ENCODE data around the gene TNNT1. TPM values are rescaled to one million over a fixed set of nuclear protein-coding genes. Genes with fewer than 3 reads are reported as not detected.
"Not testable (repeated sequence)": the region's sequence is repeated elsewhere in the genome, so short reads cannot be mapped to it uniquely, and the experiment has no call there.

Gene TNNT1
- total RNA-seq, 1 donor from 2014 or later, result 0.18 TPM

DNA sequence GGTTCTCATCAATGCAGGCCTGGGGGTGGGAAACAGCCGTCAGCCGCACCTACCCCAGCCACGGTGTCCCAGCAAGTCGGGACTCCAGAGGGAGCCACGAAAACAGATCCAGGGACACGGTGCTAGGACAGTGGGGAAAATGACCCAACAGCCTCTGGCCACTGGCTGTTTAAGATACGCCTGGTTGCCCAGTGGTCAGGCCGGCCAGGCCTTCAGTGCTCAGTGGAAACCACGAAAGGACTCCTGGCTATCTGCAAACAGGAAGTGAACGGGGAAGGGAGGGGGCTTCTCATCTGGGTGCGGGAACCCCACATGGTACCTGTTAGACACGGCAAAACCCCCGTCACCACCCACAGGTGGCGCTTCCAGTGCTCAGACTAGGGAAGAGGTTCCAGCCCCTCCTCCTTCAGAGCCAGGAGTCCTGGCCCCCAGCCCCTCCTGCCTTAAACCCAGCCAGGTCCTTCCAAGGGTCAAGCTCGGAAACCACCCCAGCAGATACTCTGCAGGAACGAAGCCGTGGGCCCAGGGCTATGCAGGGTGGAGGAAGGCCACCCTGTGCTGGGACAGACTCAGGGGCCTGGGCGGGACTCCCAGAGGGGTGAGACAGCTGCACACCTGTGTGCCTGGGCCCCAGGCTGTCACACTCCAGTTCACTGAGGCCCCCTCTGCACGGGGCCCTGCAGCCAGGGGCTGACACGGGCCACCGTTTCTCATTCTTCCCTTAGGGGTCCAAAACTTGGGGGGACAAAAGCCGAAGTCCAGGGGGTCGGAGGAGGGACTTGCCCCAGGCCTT, 36.0 kb downstream of the TNNT1 start:
- DNase-seq (ENCODE audit: low spot score), result no peak
- no peak for ATAC-seq

DNA sequence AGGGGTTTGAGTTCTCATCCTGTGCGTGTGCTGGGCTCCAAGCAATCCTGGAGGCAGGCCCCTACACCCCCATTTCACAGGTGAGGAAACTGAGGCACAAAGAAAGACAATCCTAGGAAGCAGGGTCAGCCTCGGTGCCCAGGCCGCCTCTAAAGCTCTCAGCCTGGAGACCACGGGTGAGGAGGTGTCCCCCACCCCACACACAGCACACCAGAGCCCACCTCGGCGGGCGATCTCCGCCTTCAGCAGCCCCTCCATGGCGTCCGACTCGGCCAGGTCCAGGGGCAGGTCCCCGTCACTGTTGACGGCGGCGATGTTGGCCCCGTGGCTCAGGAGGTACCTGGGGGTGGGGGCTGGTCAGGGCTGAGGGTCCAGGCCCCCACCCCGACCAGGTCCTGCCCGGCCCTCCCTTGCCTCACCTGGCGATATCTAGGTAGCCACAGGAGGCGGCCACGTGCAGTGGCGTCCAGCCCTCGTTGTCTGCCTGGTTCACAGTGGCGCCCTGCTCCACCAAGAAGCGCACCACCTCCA, 36.7 kb downstream of the TNNT1 start:
- DNase-seq (ENCODE audit: low spot score) (no peak), ATAC-seq (no peak)

DNA sequence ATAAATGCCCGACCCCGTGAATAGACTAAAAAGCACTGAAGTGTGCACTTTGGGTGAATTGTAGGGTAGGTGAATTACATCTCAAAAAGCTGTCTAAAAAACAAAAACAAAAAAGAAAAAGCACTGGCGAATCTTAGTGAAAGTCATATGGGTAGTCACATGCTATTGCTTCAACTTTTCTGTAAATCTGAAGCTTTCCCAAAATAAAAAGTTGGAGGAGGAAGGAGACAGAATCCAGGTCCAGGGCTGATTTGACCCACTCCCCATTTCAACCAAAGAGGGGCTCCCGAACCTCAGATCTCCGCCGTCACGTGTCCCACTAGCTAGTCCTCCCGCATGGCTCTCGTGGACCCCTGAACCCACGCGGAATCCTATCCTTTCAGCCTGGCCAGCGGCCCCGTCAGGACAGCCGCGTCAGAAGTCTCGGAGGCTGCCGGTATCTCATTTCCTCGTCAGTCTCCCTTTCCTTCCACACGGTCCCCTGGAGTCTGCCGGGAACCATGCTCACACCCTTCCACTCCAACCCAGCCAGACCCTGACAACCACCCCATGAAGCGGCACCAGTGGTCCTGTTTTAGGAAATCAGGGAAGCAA, 37.7 kb downstream of the TNNT1 start:
- ATAC-seq (no peak), DNase-seq (ENCODE audit: low spot score) (no peak)

DNA sequence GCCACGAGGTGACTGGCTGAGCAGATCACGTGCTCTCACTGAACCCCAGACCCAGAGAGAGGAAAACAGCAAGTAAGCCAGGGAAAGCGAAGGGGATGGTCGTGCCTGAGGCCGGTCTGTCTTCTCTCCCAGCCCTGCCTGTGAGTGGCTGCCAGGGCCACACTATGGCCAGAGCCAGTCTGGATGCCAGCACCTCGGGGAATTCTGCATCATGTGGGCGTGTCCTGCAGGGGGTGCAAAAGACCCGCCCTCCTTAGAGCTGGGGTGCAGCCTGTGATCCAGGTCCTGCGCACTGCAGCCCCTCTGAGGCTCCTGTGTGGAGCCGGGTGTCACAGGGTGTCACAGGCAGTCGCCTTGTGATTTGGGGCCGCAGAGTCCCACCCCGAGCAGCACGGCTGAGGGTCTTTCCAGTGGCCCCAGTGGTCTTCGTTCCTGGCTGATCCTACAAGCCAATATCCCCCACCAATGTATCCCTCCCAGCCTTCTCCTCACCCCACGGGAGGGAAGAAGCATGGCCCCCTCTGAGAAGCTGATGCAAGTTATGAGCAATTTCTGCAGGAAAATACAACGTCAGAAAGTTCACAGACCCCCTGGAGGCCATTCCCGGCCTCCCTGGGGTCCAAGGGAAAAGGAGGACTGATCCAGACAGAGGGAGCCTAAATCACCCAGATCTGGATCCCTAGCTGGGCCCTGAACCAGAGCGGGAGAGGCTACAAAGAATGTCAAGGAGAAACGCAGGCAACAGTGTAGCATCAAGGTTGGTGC, 39.3 kb downstream of the TNNT1 start:
- no peak for ATAC-seq
- DNase-seq (ENCODE audit: low spot score), result no peak

DNA sequence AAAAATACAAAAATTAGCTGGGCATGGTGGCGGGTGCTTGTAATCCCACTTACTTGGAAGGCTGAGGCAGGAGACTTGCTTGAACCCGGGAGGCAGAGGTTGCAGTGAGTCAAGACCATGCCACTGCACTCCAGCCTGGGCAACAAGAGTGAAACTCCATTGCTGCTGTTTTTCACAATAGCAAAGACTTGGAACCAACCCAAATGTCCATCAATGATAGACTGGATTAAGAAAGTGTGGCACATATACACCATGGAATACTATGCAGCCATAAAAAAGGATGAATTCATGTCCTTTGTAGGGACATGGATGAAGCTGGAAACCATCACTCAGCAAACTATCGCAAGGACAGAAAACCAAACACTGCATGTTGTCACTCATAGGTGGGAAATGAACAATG, 41.8 kb downstream of the TNNT1 start:
- not testable (repeated sequence) for ATAC-seq; DNase-seq (ENCODE audit: low spot score)

DNA sequence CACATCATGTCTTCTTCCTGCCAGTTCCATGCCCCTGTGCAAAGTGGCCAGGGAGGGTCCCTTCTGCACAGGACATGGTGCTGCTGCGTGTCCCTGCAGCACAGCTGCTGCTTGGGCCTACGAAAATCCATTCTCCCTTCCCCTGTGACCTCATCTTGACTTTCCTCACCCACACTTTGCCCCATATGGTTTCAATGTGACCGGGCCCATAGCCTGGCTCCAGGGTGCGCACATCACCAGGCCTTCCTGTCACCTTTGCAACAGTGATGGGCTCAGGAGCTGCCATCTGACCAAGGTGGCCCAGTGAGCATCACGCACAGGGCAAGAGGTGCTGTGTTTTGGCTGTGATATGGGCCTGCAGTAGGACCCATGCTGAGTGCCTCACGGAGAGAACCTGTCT, 42.4 kb downstream of the TNNT1 start:
- DNase-seq (ENCODE audit: low spot score), result no peak
- ATAC-seq, result no peak

DNA sequence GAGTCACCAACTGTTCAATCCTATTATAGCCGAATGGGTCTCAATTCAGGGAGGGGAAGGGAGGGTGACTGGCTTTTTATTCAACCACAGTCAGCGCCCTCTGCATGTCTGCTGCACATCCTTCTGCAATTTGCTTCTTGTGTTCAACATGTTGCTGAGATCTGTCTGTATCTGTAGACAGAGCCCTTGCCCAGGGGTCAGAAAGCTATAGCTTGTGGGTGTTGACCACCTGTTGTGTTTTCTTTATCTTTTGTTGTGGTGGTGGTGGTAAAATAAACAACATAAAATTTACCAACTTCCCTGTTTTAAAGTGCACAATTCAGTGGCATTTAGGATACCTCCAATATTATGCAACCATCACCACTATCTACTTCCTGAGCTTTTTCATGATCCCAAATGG, 43.8 kb downstream of the TNNT1 start:
- no peak for ATAC-seq

DNA sequence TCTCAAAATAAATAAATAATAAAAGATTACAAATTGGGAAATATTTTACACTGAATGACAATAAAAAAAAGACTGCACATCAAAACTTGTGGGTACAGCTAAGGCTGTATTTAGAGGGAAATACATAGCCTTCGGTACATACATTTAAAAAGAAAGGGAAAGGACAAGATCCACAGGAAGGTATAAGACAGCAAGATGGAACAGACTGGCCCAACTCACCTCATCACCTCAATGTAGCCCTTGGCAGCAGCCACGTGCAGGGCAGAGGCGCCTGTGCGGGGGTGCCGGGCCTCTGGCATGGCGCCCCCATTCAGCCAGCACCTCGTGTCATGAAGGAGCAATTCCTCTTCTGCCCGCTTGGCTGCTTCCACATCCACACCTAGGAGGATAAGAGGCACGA, 45.8 kb downstream of the TNNT1 start:
- DNase-seq (ENCODE audit: low spot score) (no peak), ATAC-seq (no peak)

More for the DNA sequence above, 43.8 kb downstream of the TNNT1 start:
- DNase-seq (ENCODE audit: low spot score), result no peak

DNA sequence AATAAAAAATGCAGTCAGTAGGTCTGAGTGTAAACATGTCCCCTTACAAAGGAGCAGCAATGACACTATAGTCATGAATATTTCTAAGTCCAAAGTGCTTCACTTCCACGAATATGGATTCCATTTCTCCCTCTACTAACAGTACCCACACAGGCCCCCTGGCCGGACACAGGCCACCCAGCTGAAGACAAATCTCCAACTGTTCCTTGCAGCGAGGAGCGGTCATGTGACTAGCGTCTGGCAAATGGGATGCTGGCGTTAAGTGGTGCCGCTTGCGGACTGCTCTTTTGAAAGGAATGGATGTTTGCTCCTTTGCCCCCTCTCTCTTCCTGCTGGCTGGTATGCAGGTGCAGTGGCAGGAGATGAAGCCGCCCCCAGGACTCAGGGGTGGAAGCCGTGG, 47.7 kb downstream of the TNNT1 start:
- ATAC-seq, result no peak
- no peak for DNase-seq (ENCODE audit: low spot score)

DNA sequence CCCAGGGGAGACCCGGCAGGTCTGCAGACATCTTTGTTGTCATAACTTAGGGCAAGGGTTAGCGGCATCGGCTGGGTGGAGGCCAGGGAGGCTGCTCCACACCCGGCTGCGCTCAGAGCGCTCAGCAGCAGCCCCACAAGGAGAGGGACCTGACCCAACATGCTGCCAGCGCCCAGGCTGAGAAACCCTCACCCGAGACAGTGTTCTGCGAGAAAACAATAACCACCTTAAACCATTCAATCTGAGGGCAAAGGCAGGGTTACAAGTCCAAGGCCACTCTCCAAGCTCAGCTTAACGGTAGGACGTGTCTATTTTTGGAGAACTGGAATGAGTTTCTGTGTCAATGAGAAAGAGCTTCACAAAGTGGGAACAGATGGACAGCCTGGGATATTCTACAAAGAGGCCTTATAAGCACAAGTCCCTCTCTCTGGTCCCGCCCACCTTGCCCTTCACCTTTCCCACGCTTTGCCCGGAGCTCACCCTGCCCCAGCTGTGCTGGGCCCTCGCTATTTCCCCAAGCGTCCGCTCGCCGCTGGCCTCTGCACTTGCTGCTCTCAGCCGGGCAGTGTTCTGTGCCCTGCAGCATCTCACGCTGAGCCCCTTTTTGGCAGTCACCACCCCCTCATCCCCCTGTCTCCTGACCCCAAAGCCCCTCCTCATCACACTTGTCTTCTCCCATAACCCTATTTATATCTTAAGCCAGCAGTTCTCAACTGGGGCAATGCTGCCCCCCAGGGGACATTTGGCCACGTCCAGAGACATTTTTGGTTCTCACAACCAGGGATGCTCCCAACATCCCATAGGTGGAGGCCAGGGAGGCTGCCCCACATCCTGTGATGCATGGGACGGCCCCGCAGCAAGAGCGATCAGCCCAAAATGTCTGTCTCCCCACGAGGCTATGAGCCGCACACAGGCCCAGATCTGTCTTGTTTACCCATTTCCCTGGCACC, 49.2 kb downstream of the TNNT1 start:
- DNase-seq (ENCODE audit: low spot score) (no peak), ATAC-seq (no peak)

DNA sequence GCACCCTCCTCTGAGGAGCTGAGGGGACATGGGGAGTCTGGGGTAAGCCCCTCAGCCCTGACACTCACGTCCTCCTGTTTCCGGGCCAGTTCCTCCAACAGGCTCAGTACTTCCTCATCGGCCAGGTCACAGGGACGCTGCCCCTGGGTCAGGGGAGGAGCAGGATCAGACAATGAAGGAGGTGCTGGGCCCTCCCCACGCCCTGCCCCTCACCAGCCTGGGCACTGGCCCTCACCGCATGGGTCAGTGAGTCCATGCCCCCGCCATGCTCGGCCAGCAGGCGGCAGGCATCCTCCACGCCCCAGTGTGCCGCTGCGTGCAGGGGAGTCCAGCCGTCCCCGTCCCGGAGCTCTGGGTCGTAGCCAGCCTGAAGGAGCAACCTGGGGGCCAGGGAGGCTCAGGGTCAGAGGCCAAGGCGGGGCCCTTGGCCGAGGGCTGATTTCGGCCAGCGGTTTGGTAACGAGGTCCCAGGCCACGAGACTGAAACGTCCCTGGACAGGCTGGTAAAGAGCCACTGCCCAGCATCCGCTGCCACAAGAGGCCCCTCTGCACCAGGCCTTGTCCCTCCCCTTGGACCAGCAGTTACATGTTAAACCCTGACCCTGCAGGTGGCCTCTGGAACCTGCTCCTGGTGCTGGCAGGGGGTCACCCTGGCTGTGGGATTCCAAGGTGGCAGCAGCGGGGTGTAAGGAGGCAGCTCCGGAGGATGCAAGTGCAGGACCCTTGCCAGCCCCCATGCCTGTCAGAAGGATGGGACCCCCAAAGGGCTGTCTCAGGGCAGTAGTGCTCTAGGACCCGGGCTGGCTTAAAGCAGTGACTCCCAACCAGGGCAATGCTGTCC, 50.1 kb downstream of the TNNT1 start:
- ATAC-seq (peak; percentile 33), DNase-seq (ENCODE audit: low spot score) (no peak)

DNA sequence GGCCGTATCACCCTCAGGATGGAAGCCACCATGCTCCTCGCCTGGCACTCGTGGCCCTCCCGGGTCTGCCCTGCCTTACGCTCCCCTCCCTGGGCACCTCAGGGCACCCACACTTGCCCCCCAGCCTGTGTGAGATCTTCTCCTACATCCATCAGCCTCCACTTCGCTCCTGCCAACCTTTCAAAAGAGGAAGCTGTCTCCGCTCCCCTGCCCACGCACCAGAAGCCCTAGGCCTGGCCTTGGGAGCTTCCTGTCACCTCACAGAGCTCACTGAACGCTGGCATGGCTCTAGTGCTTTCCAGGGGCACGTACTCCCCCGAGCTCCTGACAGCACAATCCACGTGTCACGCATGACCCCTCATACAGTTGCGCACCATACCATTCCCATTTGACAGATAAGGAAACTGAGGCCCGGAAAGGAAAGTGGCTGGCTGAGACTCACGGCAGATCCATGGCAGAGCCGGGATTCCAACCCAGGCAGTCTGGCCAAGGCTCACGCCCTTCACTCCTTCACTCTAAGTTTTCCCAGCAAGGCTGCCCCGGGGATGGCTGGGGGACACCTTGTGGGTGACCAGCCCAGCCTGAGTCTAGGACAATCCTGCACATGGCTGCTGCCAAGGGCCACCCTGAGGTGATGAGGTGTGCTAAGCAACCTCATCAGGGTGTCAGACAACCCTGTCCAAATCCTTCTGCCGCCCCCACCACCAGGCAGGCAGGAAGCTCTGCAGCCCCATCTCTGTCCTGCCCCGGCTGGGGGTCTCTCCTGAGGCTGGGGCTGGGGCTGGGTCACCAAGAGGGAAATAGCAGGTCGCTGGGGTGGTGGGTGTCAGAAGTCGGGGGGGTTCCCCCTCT, 50.9 kb downstream of the TNNT1 start:
- ATAC-seq, result no peak
- DNase-seq (ENCODE audit: low spot score), result no peak

DNA sequence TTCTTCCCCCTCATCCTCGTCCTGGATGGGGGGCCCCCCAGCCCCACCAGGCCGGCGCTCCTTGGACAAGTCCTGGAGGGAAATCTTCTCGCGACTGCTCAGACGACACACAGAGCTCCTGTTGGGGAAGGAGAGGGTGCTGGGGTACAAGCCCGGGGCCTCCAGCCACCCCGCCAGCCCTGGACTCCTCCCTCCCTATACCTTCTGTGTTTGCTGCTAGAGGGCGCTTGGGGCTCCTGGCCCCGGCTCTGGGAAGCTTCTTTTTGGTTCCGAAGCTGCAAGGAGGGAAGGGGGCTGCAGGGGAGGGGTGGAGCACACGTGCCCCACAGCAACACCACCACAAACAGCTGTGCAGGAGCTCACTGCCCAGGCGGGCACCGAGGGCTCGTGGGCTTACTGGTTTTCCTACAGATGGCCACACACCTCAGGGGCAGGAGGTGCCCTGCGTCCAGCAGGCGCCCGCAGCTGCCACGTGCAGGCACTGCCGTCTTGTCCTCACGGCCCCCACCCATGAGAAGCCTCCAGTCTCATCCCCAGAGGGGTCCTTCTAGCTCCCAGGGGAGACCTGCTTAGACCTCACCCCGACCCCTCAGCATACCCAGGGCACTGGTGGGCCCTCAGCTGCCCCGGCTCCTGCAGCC, 52.8 kb downstream of the TNNT1 start:
- ATAC-seq, result no peak
- DNase-seq (ENCODE audit: low spot score), result no peak

DNA sequence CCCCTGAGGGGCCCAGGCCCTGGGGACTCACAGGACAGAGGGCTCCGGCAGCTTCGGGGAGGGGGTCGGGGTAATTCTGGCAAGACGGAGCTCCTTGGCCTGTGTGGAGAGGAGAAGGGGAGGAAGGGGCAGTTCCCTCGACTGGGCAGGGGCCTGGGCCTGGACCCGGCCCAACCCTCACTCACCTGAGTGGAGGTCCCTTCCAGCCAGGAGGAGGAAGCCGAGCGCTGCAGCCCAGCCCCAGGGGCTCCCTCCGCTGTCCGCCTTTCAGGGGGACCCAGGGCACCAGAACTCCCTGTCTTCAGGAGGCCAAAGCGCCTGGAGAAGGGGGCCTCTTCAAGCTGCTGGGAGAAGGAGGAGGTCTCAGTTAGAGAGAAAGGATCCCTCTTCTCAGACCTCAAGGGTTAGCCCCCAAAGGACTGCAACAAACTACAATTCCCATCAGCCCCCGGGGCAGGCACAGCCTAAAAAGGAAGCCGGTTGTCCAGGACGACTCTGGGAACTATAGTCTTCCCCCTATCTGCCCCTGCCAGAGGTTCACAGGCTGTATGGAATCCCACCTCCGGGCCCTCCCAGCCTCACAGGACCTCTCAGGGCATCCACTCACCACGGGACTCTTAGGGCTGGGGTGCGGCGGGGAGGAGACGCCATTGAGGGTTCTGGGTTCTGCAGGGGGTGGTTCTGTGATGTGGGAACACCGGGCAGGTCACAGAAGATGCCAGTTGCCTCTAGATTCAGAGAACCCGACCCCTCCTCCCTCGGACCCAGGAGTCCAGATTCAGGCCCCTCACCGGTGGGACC, 53.5 kb downstream of the TNNT1 start:
- ATAC-seq (no peak), DNase-seq (ENCODE audit: low spot score) (no peak)

DNA sequence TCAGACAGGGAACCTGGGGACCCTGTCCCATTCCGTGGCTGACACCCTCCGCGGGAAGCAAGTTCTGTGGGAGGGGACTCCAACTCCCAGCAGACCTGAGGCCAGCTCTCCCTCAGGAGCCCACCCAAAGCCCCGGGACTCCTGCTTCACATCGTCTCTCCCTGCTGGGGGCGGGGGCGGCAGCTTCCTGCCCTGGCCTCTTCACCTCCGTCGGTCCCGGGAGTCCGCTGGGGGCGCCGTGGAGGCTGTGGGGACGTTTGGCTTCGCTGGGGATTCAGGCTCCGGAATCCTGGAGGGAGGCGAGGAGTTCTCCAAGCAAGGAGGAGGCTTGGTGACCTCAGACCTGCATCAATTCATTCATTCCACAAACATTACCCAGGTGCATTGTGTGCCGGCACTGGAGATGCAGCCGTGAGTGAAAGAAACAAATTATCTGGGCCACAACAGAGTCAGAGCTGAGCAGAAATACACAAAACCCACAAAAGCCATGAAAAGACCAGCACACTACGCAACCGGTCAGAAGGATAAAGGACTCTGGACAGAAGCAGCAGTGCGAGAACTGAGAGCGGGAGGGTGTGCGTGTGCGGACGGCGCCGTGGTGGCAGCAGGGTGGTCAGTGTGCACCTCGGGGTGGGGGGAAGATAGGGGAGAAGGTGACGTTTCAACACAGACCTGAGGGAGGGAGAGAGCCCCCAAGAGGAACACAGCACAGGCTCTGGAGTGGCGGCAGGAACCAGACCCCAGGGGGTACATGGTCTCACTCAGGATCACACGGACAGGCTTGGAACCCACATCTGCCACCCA, 54.3 kb downstream of the TNNT1 start:
- no peak for ATAC-seq
- DNase-seq (ENCODE audit: low spot score), result no peak
